ENCODE data around the gene HDAC3. TPM values are rescaled to one million over a fixed set of nuclear protein-coding genes. Genes with fewer than 3 reads are reported as not detected.

Gene HDAC3
- total and polyA plus RNA-seq, 8 donors = 17.8 to 68.9 (median 26.7) TPM

DNA sequence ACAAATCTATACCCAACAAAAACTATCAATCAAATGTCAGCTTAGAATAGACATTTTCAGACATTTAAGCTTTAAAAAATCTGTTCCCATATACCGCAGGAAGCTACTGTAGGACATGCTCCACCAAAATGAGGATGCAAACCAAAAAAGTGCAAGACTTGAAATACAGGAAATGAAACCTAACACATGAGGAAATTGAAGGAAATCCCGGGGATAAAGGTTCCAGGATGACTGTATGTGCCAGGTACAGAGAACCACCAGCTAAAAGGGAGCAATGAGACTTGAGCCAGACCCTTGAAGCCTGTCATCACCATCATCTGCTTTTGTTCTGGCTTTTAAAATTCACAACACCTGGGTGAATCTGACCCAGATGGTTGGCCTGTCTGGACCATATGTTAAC, 39.3 kb downstream of the HDAC3 start:
- ATAC-seq (peak in 2 of 4 donors; percentile 14 to 21), FAIRE-seq (no peak), DNase-seq (no peak)
- H3K9me3 ChIP-seq = no peaks in the 10 kb centered on the region
- H3K36me3 ChIP-seq = no peaks in the 10 kb centered on the region
- H3K27ac ChIP-seq = peak overlapping the region in 1 of 4 donors; percentile 4
- intact Hi-C loops (cut with DNase I) = no loop called here
- no peaks in the 10 kb centered on the region for H3K27me3 ChIP-seq
- 83 to 85% methylated on average over 2 of the region's 2 CpGs for WGBS, 2 donors
- TF ChIP-seq, protein P1, sequence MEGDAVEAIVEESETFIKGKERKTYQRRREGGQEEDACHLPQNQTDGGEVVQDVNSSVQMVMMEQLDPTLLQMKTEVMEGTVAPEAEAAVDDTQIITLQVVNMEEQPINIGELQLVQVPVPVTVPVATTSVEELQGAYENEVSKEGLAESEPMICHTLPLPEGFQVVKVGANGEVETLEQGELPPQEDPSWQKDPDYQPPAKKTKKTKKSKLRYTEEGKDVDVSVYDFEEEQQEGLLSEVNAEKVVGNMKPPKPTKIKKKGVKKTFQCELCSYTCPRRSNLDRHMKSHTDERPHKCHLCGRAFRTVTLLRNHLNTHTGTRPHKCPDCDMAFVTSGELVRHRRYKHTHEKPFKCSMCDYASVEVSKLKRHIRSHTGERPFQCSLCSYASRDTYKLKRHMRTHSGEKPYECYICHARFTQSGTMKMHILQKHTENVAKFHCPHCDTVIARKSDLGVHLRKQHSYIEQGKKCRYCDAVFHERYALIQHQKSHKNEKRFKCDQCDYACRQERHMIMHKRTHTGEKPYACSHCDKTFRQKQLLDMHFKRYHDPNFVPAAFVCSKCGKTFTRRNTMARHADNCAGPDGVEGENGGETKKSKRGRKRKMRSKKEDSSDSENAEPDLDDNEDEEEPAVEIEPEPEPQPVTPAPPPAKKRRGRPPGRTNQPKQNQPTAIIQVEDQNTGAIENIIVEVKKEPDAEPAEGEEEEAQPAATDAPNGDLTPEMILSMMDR (IDR thresholded peaks at IDR 0.05) = no peak
- H3K4me1 ChIP-seq = peaks cover 0 to 10% (median 3%) of the 10 kb centered on the region in 3 donors
- H3K4me3 ChIP-seq = no peak overlapping the region

DNA sequence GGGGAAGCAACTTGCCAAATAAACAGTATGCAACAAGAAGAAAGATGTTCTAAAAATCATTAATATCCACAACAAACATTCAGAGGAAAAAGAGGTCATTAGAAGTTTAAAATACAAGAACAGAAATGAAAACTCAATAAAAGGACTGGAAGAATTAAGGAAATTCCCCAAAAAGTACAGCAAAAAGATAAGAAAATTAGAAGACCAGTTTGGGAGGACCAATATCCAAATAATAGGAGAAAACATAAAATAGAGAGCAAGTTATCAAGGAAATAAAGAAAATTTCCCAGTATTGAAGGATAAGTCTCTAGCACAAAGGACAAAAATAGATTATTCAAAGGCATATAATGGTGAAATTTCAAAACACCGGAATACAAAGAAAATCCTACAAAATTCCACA, 39.8 kb downstream of the HDAC3 start:
- WGBS, 2 donors = 96 to 98% methylated on average over 1 of the region's 1 CpG
- FAIRE-seq = no peak
- Histone ChIP-seq H3K27me3 (no peaks in the 10 kb centered on the region), H3K36me3 (no peaks in the 10 kb centered on the region), H3K9me3 (no peaks in the 10 kb centered on the region), H3K4me1 (peaks cover 0 to 13% (median 3%) of the 10 kb centered on the region in 3 donors), H3K4me3 (no peak overlapping the region), H3K27ac (peak overlapping the region in 1 of 4 donors; percentile 4)
- no peak for ATAC-seq
- TF ChIP-seq, protein P1 (IDR thresholded peaks at IDR 0.05) = no peak
- intact Hi-C loops (cut with DNase I) = no loop called here
- DNase-seq = no peak

DNA sequence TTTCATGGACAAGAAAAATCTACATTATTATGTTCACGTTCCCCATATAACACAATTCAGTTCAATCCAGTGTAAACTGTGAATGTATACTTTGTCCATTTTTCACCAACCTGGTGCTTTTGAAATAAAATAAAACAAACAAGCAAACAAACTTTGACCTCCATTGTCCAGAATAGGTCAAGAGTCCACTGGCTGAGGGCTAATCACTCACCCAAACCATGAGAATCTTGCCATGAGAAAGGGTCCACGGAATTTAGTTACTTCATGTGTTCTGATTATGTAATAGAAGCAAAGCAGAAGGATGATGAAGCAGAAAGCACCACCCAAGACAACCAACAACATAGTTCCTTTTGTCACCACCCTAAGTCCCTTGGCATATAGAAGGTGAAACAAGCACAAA, 46.5 kb downstream of the HDAC3 start:
- ATAC-seq = no peak

DNA sequence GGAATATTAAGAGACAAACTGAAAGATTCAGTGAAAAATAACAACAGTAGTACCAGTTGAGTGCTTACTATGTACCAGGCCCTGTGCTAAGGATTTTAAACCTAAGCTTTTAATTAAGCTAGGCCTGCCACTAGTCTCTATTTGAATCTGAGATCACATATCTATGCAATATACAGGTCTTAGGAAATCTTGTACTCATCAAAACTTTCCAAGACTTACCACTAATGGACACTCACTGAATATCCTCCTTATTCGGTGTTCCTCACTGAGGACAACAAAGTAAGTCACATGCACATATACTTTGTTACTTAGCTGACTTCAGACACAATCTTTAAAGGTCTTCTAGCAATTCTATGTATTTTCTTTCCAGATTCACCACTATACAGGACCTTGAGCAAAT, 50.4 kb downstream of the HDAC3 start:
- FAIRE-seq (no peak), DNase-seq (no peak), ATAC-seq (no peak)
- no peak overlapping the region for H3K27ac ChIP-seq
- 83 to 91% methylated on average over 1 of the region's 1 CpG for WGBS, 2 donors
- no peaks in the 10 kb centered on the region for H3K9me3 ChIP-seq
- peaks cover 0 to 49% (median 9%) of the 10 kb centered on the region in 3 donors for H3K36me3 ChIP-seq
- H3K27me3 ChIP-seq = no peaks in the 10 kb centered on the region
- no peaks in the 10 kb centered on the region for H3K4me1 ChIP-seq
- no peak overlapping the region for H3K4me3 ChIP-seq
- intact Hi-C loops (cut with DNase I) = loop anchor here in 1 of 3 donors (5.0 kb wide), 1 partner anchor 36 kb away; no protein-coding TSS in a partner anchor
- TF ChIP-seq, protein P1 (IDR thresholded peaks at IDR 0.05) = no peak

More for the DNA sequence above, 46.5 kb downstream of the HDAC3 start:
- Histone ChIP-seq H3K9me3 (no peaks in the 10 kb centered on the region), H3K27ac (no peak overlapping the region), H3K4me3 (no peak overlapping the region), H3K27me3 (no peaks in the 10 kb centered on the region), H3K4me1 (peaks cover 0 to 4% (median 0%) of the 10 kb centered on the region in 3 donors), H3K36me3 (peaks cover 0 to 15% (median 0%) of the 10 kb centered on the region in 3 donors)
- 48 to 52% methylated on average over 2 of the region's 2 CpGs for WGBS, 2 donors
- TF ChIP-seq, protein P1 (IDR thresholded peaks at IDR 0.05) = no peak
- no peak for FAIRE-seq
- no peak for DNase-seq
- intact Hi-C loops (cut with DNase I) = no loop called here

DNA sequence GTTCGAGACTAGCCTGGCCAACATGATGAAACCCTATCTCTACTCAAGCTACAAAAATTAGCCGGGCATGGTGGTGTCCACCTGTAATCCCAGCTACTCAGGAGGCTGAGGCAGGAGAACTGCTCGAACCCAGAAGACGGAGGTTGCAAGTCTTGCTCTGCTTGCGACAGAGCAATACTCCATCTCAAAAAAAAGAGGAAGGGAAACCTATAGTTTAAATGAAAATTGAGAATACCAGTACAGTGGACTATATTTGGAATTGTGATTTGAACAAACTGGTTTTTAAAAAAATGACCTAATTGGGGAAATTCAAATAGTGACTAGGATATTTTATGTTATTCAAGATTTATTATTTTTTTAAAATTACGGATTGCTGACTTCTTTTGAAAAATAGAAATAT, 51.1 kb downstream of the HDAC3 start:
- Histone ChIP-seq H3K4me3 (no peak overlapping the region), H3K9me3 (no peaks in the 10 kb centered on the region), H3K27me3 (no peaks in the 10 kb centered on the region), H3K36me3 (peaks cover 0 to 56% (median 9%) of the 10 kb centered on the region in 3 donors), H3K4me1 (no peaks in the 10 kb centered on the region), H3K27ac (no peak overlapping the region)
- DNase-seq (no peak), ATAC-seq (no peak), FAIRE-seq (no peak)
- intact Hi-C loops (cut with DNase I) = loop anchor here in 1 of 3 donors (5.0 kb wide), 1 partner anchor 37 kb away; no protein-coding TSS in a partner anchor
- 92 to 96% methylated on average over 6 of the region's 6 CpGs for WGBS, 2 donors
- TF ChIP-seq, protein P1 (IDR thresholded peaks at IDR 0.05) = no peak
